Measurements from ENCODE around the gene RAD52.

GRCh38 chr12:897386-897785 is 52.1 kb downstream of the RAD52 start:
- no peak for TF ChIP-seq POLR2AphosphoS5 (IDR thresholded peaks at IDR 0.05)
- no peak for TF ChIP-seq POLR2A (IDR thresholded peaks at IDR 0.05)
- TF ChIP-seq, protein P1, sequence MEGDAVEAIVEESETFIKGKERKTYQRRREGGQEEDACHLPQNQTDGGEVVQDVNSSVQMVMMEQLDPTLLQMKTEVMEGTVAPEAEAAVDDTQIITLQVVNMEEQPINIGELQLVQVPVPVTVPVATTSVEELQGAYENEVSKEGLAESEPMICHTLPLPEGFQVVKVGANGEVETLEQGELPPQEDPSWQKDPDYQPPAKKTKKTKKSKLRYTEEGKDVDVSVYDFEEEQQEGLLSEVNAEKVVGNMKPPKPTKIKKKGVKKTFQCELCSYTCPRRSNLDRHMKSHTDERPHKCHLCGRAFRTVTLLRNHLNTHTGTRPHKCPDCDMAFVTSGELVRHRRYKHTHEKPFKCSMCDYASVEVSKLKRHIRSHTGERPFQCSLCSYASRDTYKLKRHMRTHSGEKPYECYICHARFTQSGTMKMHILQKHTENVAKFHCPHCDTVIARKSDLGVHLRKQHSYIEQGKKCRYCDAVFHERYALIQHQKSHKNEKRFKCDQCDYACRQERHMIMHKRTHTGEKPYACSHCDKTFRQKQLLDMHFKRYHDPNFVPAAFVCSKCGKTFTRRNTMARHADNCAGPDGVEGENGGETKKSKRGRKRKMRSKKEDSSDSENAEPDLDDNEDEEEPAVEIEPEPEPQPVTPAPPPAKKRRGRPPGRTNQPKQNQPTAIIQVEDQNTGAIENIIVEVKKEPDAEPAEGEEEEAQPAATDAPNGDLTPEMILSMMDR (IDR thresholded peaks at IDR 0.05): no peak

Measured in prostate gland (tissue), 2 donors.